GM19372 (cell line): ENCODE data around the gene PIP4K2A.
"Not testable (repeated sequence)": the region's sequence is repeated elsewhere in the genome, so short reads cannot be mapped to it uniquely, and the experiment has no call there.

ENCODE experiments used
- ATAC-seq: cut with Tn5 transposase; IDR thresholded peaks from one replicate; pipeline ENCODE4 v1.9.1; 2021; ENCODE audit warnings: mild to moderate bottlenecking, low read depth, moderate library complexity; ENCODE audit not compliant: unreplicated experiment

The PIP4K2A gene

GRCh38 chr10:22714479-22715289 lies at the start of gene PIP4K2A:
PIP4K2A (minus strand) TSS chr10:22714578; CDS start chr10:22714326, 252 bp downstream.
- peak; percentile 82 for ATAC-seq

GRCh38 chr10:22761569-22762220 lies 47.3 kb upstream of the PIP4K2A start:
- ATAC-seq: no peak

GRCh38 chr10:22760025-22760424 lies 45.6 kb upstream of the PIP4K2A start:
- ATAC-seq: no peak

GRCh38 chr10:22758867-22759266 lies 44.5 kb upstream of the PIP4K2A start:
- no peak for ATAC-seq

GRCh38 chr10:22754296-22754695 lies 39.9 kb upstream of the PIP4K2A start:
- no peak for ATAC-seq

- ATAC-seq: no peak
Observed at GRCh38 chr10:22753786-22754185, 39.4 kb upstream of the PIP4K2A start.

GRCh38 chr10:22752272-22752889 lies 38.0 kb upstream of the PIP4K2A start:
- ATAC-seq: no peak

GRCh38 chr10:22750131-22750530 lies 35.8 kb upstream of the PIP4K2A start:
- ATAC-seq: no peak

- not testable (repeated sequence) for ATAC-seq
Observed at GRCh38 chr10:22744858-22745257, 30.5 kb upstream of the PIP4K2A start.

- peak; percentile 100 for ATAC-seq
Observed at GRCh38 chr10:22742678-22743077, 28.3 kb upstream of the PIP4K2A start.

GRCh38 chr10:22741631-22742030 lies 27.3 kb upstream of the PIP4K2A start:
- not testable (repeated sequence) for ATAC-seq

GRCh38 chr10:22740180-22740579 lies 25.8 kb upstream of the PIP4K2A start:
- no peak for ATAC-seq

GRCh38 chr10:22737587-22737986 lies 23.2 kb upstream of the PIP4K2A start:
- ATAC-seq: no peak

GRCh38 chr10:22736134-22736533 lies 21.8 kb upstream of the PIP4K2A start:
- no peak for ATAC-seq

- no peak for ATAC-seq
Observed at GRCh38 chr10:22733992-22734391, 19.6 kb upstream of the PIP4K2A start.

- no peak for ATAC-seq
Observed at GRCh38 chr10:22727663-22728062, 13.3 kb upstream of the PIP4K2A start.

- no peak for ATAC-seq
Observed at GRCh38 chr10:22727112-22727511, 12.7 kb upstream of the PIP4K2A start.

GRCh38 chr10:22724773-22725172 lies 10.4 kb upstream of the PIP4K2A start:
- ATAC-seq: no peak

- ATAC-seq: peak; percentile 59
Observed at GRCh38 chr10:22723783-22724182, 9.4 kb upstream of the PIP4K2A start.

GRCh38 chr10:22723343-22723779 lies 9.0 kb upstream of the PIP4K2A start:
- peak; percentile 62 for ATAC-seq

GRCh38 chr10:22722626-22723169 lies 8.3 kb upstream of the PIP4K2A start:
- ATAC-seq: no peak
